RPMI7951 (cell line): ENCODE results near the gene LIN7A. TPM values are rescaled to one million over a fixed set of nuclear protein-coding genes. Genes with fewer than 3 reads are reported as not detected.
"Not testable (repeated sequence)": the region's sequence is repeated elsewhere in the genome, so short reads cannot be mapped to it uniquely, and the experiment has no call there.

Experiments
- DNase-seq: peaks from one replicate; pipeline ENCODE4 v3.0.0-alpha.2; 2012; ENCODE audit warnings: low read depth
- total RNA-seq: library from RNA; depleted of rRNA; stranded (reverse); fragments of >200 nt; shearing (Covaris generic); gene quantifications from 2 replicates; pipeline ENCODE4 v1.2.3, GENCODE V29; 2014

LIN7A gene
- total RNA-seq, 1 experiment from 2014 or later = not detected

- no peak for DNase-seq
Measured at GRCh38 chr12:80807640-80808288, 130.0 kb downstream of the LIN7A start.

DNA sequence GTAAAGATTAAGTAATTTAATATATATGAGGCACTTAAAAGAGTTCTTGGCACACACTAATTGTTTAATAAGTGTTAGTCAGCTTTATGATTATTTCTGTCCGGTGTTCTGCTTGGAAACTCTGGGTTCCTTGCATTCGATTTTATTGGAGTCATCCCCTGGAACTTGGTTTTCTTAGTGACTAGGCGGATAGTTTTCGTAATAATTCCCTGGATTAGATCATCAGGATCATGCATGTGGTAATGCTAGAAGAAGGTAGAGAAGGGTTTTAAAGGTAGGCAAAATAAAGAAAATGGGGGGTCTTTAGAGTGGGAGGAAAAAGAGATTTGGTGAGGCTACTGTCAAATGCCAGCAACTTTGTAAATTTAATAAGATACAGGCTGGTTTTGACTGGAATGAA lies 132.6 kb downstream of the LIN7A start:
- no peak for DNase-seq

GRCh38 chr12:80802652-80803400 lies 134.9 kb downstream of the LIN7A start:
- no peak for DNase-seq

GRCh38 chr12:80798281-80798680 lies 139.5 kb downstream of the LIN7A start:
- DNase-seq = no peak

DNA sequence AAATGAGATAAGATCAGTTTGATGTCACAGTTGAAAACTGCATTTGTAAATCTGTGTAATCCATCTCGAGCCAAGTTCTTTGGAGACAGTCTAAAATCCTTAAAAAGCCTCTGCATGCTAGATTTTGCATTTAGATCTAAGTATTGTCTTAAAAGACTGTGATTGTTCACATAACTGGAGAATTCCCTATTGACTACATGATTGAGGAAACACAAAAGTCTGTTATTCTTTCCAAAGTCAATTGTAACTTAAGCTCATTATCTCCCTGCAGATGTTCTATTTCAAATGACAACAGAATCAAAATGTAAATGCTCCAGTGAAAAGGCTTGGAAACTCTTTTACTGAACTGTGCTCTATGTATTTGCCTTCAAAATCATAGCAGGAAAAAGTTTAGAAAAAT lies 143.2 kb downstream of the LIN7A start:
- DNase-seq = no peak

DNA sequence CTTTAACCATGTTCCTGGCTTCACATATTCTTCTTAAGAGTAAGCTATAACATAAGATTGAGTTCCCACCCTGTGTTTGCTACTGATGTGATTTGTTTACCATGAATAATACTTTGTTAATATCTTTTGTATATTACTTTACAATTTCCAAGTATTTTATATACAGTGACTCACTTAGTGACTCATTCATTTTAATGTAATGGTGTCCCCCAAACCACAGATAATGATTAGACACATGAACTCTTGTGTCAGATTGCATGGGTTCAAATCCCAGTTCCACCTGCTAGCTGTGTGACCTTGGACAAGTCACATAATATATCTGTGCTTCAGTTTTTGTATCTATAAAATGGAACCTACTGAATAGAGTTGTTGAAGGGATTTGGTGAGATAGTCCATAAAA lies 144.9 kb downstream of the LIN7A start:
- no peak for DNase-seq

DNA sequence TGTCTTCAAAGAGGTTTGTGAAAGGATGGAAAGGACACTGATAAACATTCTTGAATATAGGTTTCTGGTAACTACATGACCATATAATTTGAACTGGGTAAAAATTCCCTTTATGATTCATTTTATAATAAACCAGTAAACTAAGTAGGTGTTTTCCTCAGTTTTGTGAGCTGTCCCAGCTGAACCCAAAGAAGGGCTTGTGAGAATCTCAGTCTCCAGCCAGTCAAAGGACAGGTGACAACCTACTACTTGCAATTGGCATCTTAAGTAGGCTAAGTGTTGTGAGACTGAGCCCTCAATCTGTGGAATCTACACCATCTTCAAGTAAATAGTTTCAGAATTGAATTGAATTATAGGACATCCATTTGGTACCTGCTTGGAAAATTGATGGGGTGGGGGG lies 145.9 kb downstream of the LIN7A start:
- DNase-seq = no peak

- not testable (repeated sequence) for DNase-seq
Measured at GRCh38 chr12:80788407-80788806, 149.3 kb downstream of the LIN7A start.

GRCh38 chr12:80782963-80783470 lies 154.7 kb downstream of the LIN7A start:
- DNase-seq = not testable (repeated sequence)

GRCh38 chr12:80781313-80781712 lies 156.4 kb downstream of the LIN7A start:
- DNase-seq = no peak

DNA sequence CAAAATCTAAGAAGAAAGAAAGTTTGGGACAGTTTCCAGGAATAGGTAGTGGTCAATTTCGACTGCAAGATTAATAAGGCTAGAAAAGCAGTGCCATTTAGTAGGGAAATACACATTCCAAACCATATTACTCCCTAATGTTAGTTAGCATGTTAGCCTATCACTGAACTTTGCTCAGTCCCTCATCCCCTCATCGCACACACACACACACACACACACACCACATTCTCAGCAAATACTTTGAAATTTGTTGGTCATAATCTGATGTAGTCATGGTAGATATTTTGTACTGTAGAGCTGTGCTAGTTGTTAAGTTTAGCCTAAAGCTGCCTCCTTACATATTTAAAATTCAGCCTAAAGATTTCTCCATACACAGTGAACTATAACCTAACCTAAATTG lies 157.0 kb downstream of the LIN7A start:
- no peak for DNase-seq

GRCh38 chr12:80778005-80778541 lies 159.7 kb downstream of the LIN7A start:
- DNase-seq = peak; percentile 82

- no peak for DNase-seq
Measured at GRCh38 chr12:80777587-80777986, 160.1 kb downstream of the LIN7A start.

- no peak for DNase-seq
Measured at GRCh38 chr12:80776706-80777105, 161.0 kb downstream of the LIN7A start.

DNA sequence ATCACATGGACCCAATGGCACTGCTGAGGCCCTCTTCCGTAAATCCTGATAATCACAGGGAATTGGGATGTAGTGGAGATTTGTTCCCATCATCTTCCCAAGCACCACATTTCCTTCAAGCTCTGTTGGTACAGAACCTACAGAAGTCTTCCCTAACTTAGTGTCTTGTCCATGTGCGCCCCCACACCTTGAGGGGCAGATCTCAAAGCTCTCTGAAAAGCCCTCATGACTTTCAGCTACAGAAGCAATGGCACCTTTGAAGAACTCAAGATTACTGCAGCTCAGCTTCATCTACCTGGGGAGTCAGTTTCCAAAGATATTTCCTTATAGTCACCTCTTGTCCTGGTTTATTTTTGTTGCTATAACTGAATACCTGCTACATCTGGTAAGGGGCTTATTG lies 166.8 kb downstream of the LIN7A start:
- no peak for DNase-seq

DNA sequence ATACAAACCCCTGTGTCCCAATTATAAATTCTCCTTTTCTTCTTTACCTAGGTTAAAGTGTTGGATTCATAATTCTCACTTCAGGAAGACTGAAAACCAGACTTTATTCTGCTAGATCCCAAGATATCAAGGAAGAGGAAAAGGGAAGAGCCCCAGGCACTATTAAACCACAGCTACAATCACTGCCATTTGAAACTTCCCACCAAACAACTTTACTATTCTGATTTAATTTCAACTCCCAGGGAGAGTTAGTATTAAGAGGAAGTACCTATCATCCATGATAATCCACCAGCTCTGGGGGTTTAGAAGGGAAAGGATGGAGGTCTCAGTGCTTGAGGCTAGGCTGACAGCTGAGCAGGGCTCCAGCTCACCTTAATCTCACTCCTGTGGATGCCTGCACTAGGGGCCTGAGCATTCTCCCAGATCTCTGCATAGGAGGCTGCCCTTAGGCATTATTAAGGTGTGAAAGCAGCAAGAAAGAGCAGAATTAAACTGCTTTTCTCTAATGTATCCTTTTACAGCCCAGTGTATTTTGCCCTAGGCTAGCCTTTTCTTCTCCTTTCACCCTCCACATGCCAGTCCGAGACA lies 168.1 kb downstream of the LIN7A start:
- DNase-seq = no peak

- DNase-seq = no peak
Measured at GRCh38 chr12:80766897-80767296, 170.8 kb downstream of the LIN7A start.

DNA sequence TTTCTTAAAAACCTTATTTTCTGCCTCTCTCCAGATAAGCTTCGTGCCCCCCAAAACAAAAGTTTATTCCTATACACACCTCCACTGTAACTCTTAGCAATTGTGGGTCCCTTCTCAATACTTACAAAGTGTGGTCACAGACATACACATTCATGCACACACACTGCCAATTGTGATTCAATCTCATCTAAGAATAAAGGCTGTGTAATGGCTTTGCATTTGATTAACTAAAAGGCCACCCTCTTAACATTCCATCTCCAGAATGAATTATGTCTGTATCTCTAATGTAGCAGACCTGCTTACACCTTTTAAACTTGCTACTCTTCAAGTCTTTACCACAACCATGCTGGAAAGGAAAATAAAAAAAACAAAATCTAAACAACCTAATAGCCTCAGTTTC lies 171.5 kb downstream of the LIN7A start:
- DNase-seq = no peak

- DNase-seq = peak; percentile 27
Measured at GRCh38 chr12:80763874-80764273, 173.9 kb downstream of the LIN7A start.

DNA sequence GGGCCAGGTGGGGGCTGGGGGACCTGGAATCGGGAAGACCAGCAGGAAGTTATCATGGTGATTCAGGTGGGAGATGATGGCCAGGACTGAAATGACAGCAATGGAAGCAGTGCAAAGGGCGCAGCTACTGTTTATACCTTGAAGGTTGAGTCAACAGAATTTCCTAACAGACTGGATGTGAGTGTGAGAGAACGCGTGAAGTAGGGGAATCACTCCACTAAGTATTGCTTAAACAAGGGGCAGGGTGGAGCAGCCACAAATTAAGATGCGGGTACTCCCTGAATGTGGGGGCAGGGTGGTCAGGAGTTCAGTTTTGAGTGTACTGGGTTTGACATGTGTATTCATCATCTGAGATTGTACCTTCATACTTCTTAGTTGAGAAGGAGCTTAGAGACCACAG lies 175.9 kb downstream of the LIN7A start:
- no peak for DNase-seq

DNA sequence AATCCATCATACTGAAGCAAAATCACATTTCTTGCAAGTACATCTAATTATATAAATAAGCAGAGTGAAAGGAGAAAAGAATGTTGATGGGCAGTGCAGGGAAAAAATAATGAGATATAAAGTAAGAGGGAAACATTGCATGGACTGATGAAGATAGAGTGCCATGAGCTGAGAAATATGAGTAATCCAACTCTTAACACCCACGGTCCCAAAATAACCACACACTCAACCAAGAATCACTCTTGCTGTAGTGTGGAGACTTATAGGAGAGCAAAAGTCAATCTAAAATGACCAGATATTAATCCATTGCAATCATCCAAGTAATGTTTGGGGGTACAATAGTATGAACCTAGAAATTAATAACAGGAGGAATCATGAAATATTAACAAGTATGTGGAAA lies 180.9 kb downstream of the LIN7A start:
- DNase-seq = no peak

- DNase-seq = no peak
Measured at GRCh38 chr12:80754274-80754673, 183.5 kb downstream of the LIN7A start.

- DNase-seq = no peak
Measured at GRCh38 chr12:80752464-80752863, 185.3 kb downstream of the LIN7A start.
